IMR-90 (cell line): ENCODE measurements around the gene TIGD1. TPM values are rescaled to one million over a fixed set of nuclear protein-coding genes. Genes with fewer than 3 reads are reported as not detected.

Experiments used
- ATAC-seq: fragments of 200-7000 bp; cut with Tn5 transposase; 2 replicates; pipeline ENCODE4 v1.9.1; 2020; ENCODE audit warnings: low read depth, mild to moderate bottlenecking, moderate library complexity
- BruUV-seq: library from RNA; stranded (reverse); fragments of 400-500 nt; replicated peaks from 2 replicates; lab custom pipeline; 2021; lab: Mats Ljungman, UMichigan
- CTCF ChIA-PET: fragments of 300-600 bp; formaldehyde crosslinking; extraction: SDS; loops from one replicate; lab custom pipeline; 2021; ENCODE audit warnings: antibody characterized with exemption; lab: Yijun Ruan, JAX
- POLR2A ChIA-PET: fragments of 300-600 bp; sonication (Branson Sonifier 250); formaldehyde crosslinking; loops from one replicate; lab custom pipeline; 2022; ENCODE audit warnings: antibody characterized with exemption; ENCODE audit not compliant: unreplicated experiment; lab: Charles Lee
- DNase-seq: peaks from one replicate; pipeline ENCODE4 v3.0.0; 2013
- H2AFZ ChIP-seq: replicated peaks from 2 replicates; pipeline ENCODE3; 2013; ENCODE audit warnings: low read length, mild to moderate bottlenecking; ENCODE audit not compliant: poor library complexity
- H2AK5ac ChIP-seq: 2 replicates; pipeline ENCODE4 v1.6.1; 2013; ENCODE audit warnings: low read depth, low read length, inconsistent platforms
- H2AK9ac ChIP-seq: replicated peaks from 2 replicates; pipeline ENCODE3; 2013; ENCODE audit warnings: mild to moderate bottlenecking, low read depth, low read length, moderate library complexity; ENCODE audit not compliant: poor library complexity
- H2BK120ac ChIP-seq: 2 replicates; pipeline ENCODE4 v1.6.1; 2013; ENCODE audit warnings: low read depth, low read length, inconsistent platforms
- H2BK15ac ChIP-seq: 3 replicates; pipeline ENCODE4 v1.6.1; 2013; ENCODE audit warnings: low read depth, low read length, inconsistent platforms
- H2BK20ac ChIP-seq: 2 replicates; pipeline ENCODE4 v1.6.1; 2013; ENCODE audit warnings: low read depth, mild to moderate bottlenecking, inconsistent platforms, low read length, moderate library complexity
- H2BK5ac ChIP-seq: 2 replicates; pipeline ENCODE4 v1.6.1; 2013; ENCODE audit warnings: mild to moderate bottlenecking, low read depth, low read length, inconsistent platforms; ENCODE audit not compliant: poor library complexity, severe bottlenecking
- H3K14ac ChIP-seq: replicated peaks from 2 replicates; pipeline ENCODE4 v1.6.1; 2013; ENCODE audit warnings: low read depth, low read length, inconsistent platforms
- H3K18ac ChIP-seq: 2 replicates; pipeline ENCODE4 v1.6.1; 2013; ENCODE audit warnings: low read depth, low read length, control low read depth
- H3K23ac ChIP-seq: 2 replicates; pipeline ENCODE4 v1.6.1; 2013; ENCODE audit warnings: low read depth, low read length, inconsistent platforms
- H3K27ac ChIP-seq: 2 replicates; pipeline ENCODE4 v1.5.1; 2013; ENCODE audit warnings: mild to moderate bottlenecking, control low read depth, low read length; ENCODE audit not compliant: insufficient read depth
- H3K27me3 ChIP-seq: 2 replicates; pipeline ENCODE4 v1.6.1; 2013; ENCODE audit warnings: low read length; ENCODE audit not compliant: control insufficient read depth, insufficient read depth
- H3K36me3 ChIP-seq: 2 replicates; pipeline ENCODE4 v1.6.1; 2013; ENCODE audit warnings: low read length, mixed read lengths; ENCODE audit not compliant: control insufficient read depth, insufficient read depth
- H3K4ac ChIP-seq: 2 replicates; pipeline ENCODE4 v1.6.1; 2013; ENCODE audit warnings: low read depth, low read length, inconsistent platforms
- H3K4me1 ChIP-seq: 2 replicates; pipeline ENCODE4 v1.6.1; 2013; ENCODE audit warnings: low read length, mixed read lengths; ENCODE audit not compliant: control insufficient read depth, insufficient read depth
- H3K4me2 ChIP-seq: 2 replicates; pipeline ENCODE4 v1.6.1; 2013; ENCODE audit warnings: low read depth, mild to moderate bottlenecking, control low read depth, low read length, moderate library complexity
- H3K4me3 ChIP-seq: 2 replicates; pipeline ENCODE4 v1.5.1; 2013; ENCODE audit warnings: low read depth, mild to moderate bottlenecking, control low read depth, low read length, moderate library complexity; ENCODE audit not compliant: insufficient read depth
- H3K56ac ChIP-seq: 2 replicates; pipeline ENCODE4 v1.6.1; 2013; ENCODE audit warnings: low read length, inconsistent platforms; ENCODE audit not compliant: insufficient read depth; ENCODE audit errors: extremely low read depth
- H3K79me1 ChIP-seq, 2 experiments: 2 replicates each; pipeline ENCODE4 v1.6.1; 2013; ENCODE audit warnings: low read length in 2 of 2, inconsistent platforms in 1 of 2, low read depth in 1 of 2
- H3K9ac ChIP-seq: 2 replicates; pipeline ENCODE4 v1.6.1; 2013; ENCODE audit warnings: low read depth, low read length, control low read depth
- H3K9me1 ChIP-seq: 2 replicates; pipeline ENCODE4 v1.6.1; 2013; ENCODE audit warnings: low read length, inconsistent platforms; ENCODE audit not compliant: insufficient read depth
- H3K9me3 ChIP-seq: 2 replicates; pipeline ENCODE4 v1.6.1; 2013; ENCODE audit warnings: low read length; ENCODE audit not compliant: control insufficient read depth, insufficient read depth
- H4K20me1 ChIP-seq: 2 replicates; pipeline ENCODE4 v1.6.1; 2013; ENCODE audit warnings: low read length, inconsistent platforms; ENCODE audit not compliant: insufficient read depth
- H4K5ac ChIP-seq: 2 replicates; pipeline ENCODE4 v1.6.1; 2013; ENCODE audit warnings: mild to moderate bottlenecking, low read depth, low read length, control low read depth
- H4K8ac ChIP-seq, 2 experiments: 2 replicates each; pipeline ENCODE4 v1.6.1; 2013; ENCODE audit warnings: low read depth in 2 of 2, low read length in 2 of 2, control low read depth in 1 of 2, inconsistent platforms in 1 of 2
- H4K91ac ChIP-seq: 2 replicates; pipeline ENCODE4 v1.6.1; 2013; ENCODE audit warnings: low read depth, low read length, inconsistent platforms; ENCODE audit not compliant: insufficient read depth
- BHLHE40 ChIP-seq: fragments of 150-350 bp; IDR thresholded peaks from 2 replicates; pipeline ENCODE4 v1.6.1; 2016; ENCODE audit warnings: mild to moderate bottlenecking, low read depth, low read length
- CEBPB ChIP-seq: IDR thresholded peaks from 2 replicates; pipeline ENCODE4 v1.6.1; 2012; ENCODE audit warnings: low read depth, low read length, improper control_type of control experiment
- CHD1 ChIP-seq: IDR thresholded peaks from 2 replicates; pipeline ENCODE4 v1.6.1; 2012; ENCODE audit warnings: low read depth, low read length, improper control_type of control experiment
- FOS ChIP-seq: fragments of 150-350 bp; IDR thresholded peaks from 2 replicates; pipeline ENCODE4 v1.6.1; 2016; ENCODE audit warnings: low read depth, low read length
- MAFK ChIP-seq: IDR thresholded peaks from 2 replicates; pipeline ENCODE4 v1.6.1; 2012; ENCODE audit warnings: low read depth, low read length, improper control_type of control experiment
- MAZ ChIP-seq: IDR thresholded peaks from 2 replicates; pipeline ENCODE4 v1.6.1; 2012; ENCODE audit warnings: low read depth, mild to moderate bottlenecking, low read length, improper control_type of control experiment, moderate library complexity, borderline replicate concordance
- MXI1 ChIP-seq: IDR thresholded peaks from 2 replicates; pipeline ENCODE4 v1.6.1; 2012; ENCODE audit warnings: low read depth, mild to moderate bottlenecking, low read length, moderate library complexity, borderline replicate concordance
- NFE2L2 ChIP-seq: fragments of 150-350 bp; IDR thresholded peaks from 2 replicates; pipeline ENCODE4 v1.6.1; 2016; ENCODE audit warnings: low read depth, mild to moderate bottlenecking, low read length
- POLR2A ChIP-seq: IDR thresholded peaks from 2 replicates; pipeline ENCODE4 v1.6.1; 2012; ENCODE audit warnings: mild to moderate bottlenecking, low read depth, low read length
- RAD21 ChIP-seq: IDR thresholded peaks from 2 replicates; pipeline ENCODE4 v1.6.1; 2012; ENCODE audit warnings: low read length, improper control_type of control experiment
- RCOR1 ChIP-seq: IDR thresholded peaks from 2 replicates; pipeline ENCODE4 v1.6.1; 2012; ENCODE audit warnings: mild to moderate bottlenecking, low read length, improper control_type of control experiment; ENCODE audit not compliant: insufficient replicate concordance
- RFX5 ChIP-seq: IDR thresholded peaks from 2 replicates; pipeline ENCODE4 v1.8.0; 2012; ENCODE audit warnings: low read depth, mild to moderate bottlenecking, low read length, moderate library complexity
- SMC3 ChIP-seq: fragments of 150-350 bp; IDR thresholded peaks from 2 replicates; pipeline ENCODE4 v1.6.1; 2016; ENCODE audit warnings: low read depth, mild to moderate bottlenecking, antibody characterized with exemption, low read length, moderate library complexity
- WGBS, 2 experiments: methylation state at CpG; one replicate each; pipeline versions ENCODE4 v1.1.5 to v1.1.7; 2013; ENCODE audit warnings: missing lambda C conversion rate in 2 of 2; ENCODE audit not compliant: insufficient read length in 1 of 2; ENCODE audit errors: extremely low coverage in 2 of 2; 5-methylcytosine and 5-hydroxymethylcytosine counted together
- dilution Hi-C: fragments of 300-500 bp; cut with HindIII; formaldehyde crosslinking; loops from one replicate; pipeline ENCODE4 v1.14.3; 2018; ENCODE audit warnings: low sequenced_read_pairs; ENCODE audit not compliant: unreplicated experiment
- in situ Hi-C: fragments of 300-500 bp; cut with MboI; formaldehyde crosslinking; loops from 3 replicates; pipeline ENCODE4 v1.14.3; 2019; ENCODE audit warnings: low sequenced_read_pairs, inconsistent platforms, mixed read lengths
- intact Hi-C: fragments of 100-400 bp; cut with micrococcal nuclease; formaldehyde crosslinking; loops from 2 replicates; pipeline ENCODE4 v1.10.0; 2022
- polyA plus RNA-seq, 3 experiments: library from polyadenylated mRNA; depleted of rRNA; stranded (reverse); fragments of >200 nt; gene quantifications; 2 replicates each; pipeline ENCODE4 v1.2.3, GENCODE V29; 2012; ENCODE audit warnings: low replicate concordance in 1 of 3
- total RNA-seq: library from RNA; depleted of rRNA; stranded (reverse); fragments of >200 nt; gene quantifications from 2 replicates; pipeline ENCODE4 v1.2.3, GENCODE V29; 2012
- TF ChIP-seq, protein P1 (sequence below): fragments of 150-350 bp; IDR thresholded peaks from 2 replicates; pipeline ENCODE4 v1.6.1; 2017; ENCODE audit warnings: mild to moderate bottlenecking, antibody characterized with exemption, low read length, low read depth
- TF ChIP-seq, protein P2 (sequence below): fragments of 150-350 bp; IDR thresholded peaks from 2 replicates; pipeline ENCODE4 v1.6.1; 2016; ENCODE audit warnings: low read depth, mild to moderate bottlenecking, low read length, moderate library complexity, borderline replicate concordance
- TF ChIP-seq, protein P3 (sequence below): conservative IDR thresholded peaks from 2 replicates; pipeline ENCODE4 v1.5.1; 2012; ENCODE audit warnings: mild to moderate bottlenecking, low read depth, low read length, improper control_type of control experiment

The TIGD1 gene
- total and polyA plus RNA-seq, 2 of the 4 experiments (the other 2 are of a cell fraction): 2.7 to 2.9 TPM

DNA sequence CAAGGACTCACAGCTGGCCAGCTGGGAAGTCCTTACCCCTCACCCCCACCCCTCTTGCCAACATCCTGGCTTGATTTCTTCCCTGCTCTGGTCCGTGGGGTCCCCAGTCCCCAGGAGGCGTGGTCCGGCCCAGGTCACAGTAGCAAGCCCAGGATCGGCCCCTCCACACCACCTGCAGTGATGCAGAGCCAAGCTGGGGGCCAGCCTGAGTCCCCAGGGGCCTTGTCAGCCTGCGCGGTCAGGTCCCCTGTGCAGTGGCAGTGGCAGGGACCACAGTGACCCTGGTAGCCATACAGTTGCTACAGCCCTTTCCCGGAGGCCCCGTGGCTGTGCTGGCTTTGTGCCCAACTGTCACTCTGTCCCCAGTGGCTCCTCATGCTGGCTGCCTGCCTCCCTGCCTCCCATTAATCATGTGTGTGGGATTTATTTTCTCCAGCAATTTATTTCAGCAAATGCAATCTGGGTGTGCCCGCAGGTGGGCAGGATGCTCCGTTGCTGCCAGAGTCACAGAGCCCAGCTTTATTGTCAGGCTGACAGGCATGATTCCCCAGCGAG is 38.9 kb downstream of the TIGD1 start:
- H2AK5ac ChIP-seq: no peak overlapping the region
- H4K8ac ChIP-seq: no peak overlapping the region
- H2BK120ac ChIP-seq: no peak overlapping the region
- no peaks in the 10 kb centered on the region for H3K79me1 ChIP-seq
- no peak overlapping the region for H3K4me3 ChIP-seq
- WGBS, 2 experiments: 55% methylated on average over 6 of the region's 11 CpGs; no CpG with 5 or more reads in 1 of the 2 experiments
- H4K5ac ChIP-seq: no peak overlapping the region
- no peak overlapping the region for H2BK5ac ChIP-seq
- no peak overlapping the region for H3K27ac ChIP-seq
- H3K23ac ChIP-seq: no peak overlapping the region
- peaks cover 40% of the 10 kb centered on the region for H3K27me3 ChIP-seq
- ATAC-seq (no peak), DNase-seq (no peak)
- no peak overlapping the region for H2BK15ac ChIP-seq
- no peak overlapping the region for H3K14ac ChIP-seq
- no peaks in the 10 kb centered on the region for H4K20me1 ChIP-seq
- H3K9me3 ChIP-seq: no peaks in the 10 kb centered on the region
- intact Hi-C loops (no loop called here), dilution Hi-C loops (no loop called here), in situ Hi-C loops (no loop called here)
- CTCF ChIA-PET: interaction anchor here (0.6 kb wide), 1 partner anchor 626 kb away, joined by 3 read pairs; no protein-coding TSS in a partner anchor
- H2BK20ac ChIP-seq: no peak overlapping the region
- POLR2A ChIA-PET: interaction anchor here (0.6 kb wide), 1 partner anchor 714 kb away, joined by 5 read pairs; no protein-coding TSS in a partner anchor
- TF ChIP-seq RFX5 (no peak), SMC3 (no peak), RCOR1 (no peak), BHLHE40 (no peak), MAFK (no peak), POLR2A (no peak), RAD21 (no peak), FOS (no peak), NFE2L2 (no peak), MAZ (no peak), MXI1 (no peak), CEBPB (no peak), CHD1 (no peak)
- TF ChIP-seq, protein P1, sequence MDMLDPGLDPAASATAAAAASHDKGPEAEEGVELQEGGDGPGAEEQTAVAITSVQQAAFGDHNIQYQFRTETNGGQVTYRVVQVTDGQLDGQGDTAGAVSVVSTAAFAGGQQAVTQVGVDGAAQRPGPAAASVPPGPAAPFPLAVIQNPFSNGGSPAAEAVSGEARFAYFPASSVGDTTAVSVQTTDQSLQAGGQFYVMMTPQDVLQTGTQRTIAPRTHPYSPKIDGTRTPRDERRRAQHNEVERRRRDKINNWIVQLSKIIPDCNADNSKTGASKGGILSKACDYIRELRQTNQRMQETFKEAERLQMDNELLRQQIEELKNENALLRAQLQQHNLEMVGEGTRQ: no peak
- TF ChIP-seq, protein P2, sequence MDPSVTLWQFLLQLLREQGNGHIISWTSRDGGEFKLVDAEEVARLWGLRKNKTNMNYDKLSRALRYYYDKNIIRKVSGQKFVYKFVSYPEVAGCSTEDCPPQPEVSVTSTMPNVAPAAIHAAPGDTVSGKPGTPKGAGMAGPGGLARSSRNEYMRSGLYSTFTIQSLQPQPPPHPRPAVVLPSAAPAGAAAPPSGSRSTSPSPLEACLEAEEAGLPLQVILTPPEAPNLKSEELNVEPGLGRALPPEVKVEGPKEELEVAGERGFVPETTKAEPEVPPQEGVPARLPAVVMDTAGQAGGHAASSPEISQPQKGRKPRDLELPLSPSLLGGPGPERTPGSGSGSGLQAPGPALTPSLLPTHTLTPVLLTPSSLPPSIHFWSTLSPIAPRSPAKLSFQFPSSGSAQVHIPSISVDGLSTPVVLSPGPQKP: no peak
- TF ChIP-seq, protein P3, sequence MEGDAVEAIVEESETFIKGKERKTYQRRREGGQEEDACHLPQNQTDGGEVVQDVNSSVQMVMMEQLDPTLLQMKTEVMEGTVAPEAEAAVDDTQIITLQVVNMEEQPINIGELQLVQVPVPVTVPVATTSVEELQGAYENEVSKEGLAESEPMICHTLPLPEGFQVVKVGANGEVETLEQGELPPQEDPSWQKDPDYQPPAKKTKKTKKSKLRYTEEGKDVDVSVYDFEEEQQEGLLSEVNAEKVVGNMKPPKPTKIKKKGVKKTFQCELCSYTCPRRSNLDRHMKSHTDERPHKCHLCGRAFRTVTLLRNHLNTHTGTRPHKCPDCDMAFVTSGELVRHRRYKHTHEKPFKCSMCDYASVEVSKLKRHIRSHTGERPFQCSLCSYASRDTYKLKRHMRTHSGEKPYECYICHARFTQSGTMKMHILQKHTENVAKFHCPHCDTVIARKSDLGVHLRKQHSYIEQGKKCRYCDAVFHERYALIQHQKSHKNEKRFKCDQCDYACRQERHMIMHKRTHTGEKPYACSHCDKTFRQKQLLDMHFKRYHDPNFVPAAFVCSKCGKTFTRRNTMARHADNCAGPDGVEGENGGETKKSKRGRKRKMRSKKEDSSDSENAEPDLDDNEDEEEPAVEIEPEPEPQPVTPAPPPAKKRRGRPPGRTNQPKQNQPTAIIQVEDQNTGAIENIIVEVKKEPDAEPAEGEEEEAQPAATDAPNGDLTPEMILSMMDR: no peak
- no peak overlapping the region for H4K91ac ChIP-seq
- peak overlapping the region; percentile 51 for H2AFZ ChIP-seq
- no peak overlapping the region for H3K4ac ChIP-seq
- no peaks in the 10 kb centered on the region for H3K9me1 ChIP-seq
- no peak overlapping the region for H3K9ac ChIP-seq
- no peaks in the 10 kb centered on the region for H3K4me1 ChIP-seq
- H3K4me2 ChIP-seq: no peak overlapping the region
- H3K18ac ChIP-seq: no peak overlapping the region
- no peak overlapping the region for H3K56ac ChIP-seq
- no peaks in the 10 kb centered on the region for H3K36me3 ChIP-seq
- no peak overlapping the region for H2AK9ac ChIP-seq
- BruUV-seq: no TSS peak
